Epithelial cell of umbilical artery (primary cell): ENCODE data around the gene GAS2L2. TPM values are rescaled to one million over a fixed set of nuclear protein-coding genes. Genes with fewer than 3 reads are reported as not detected.

Experiments used
- total RNA-seq: library from RNA; depleted of rRNA; stranded (reverse); fragments of >200 nt; gene quantifications from 2 replicates; pipeline ENCODE4 v1.2.3, GENCODE V29; 2014

Gene GAS2L2
- total RNA-seq, result not detected in 2 replicates

DNA sequence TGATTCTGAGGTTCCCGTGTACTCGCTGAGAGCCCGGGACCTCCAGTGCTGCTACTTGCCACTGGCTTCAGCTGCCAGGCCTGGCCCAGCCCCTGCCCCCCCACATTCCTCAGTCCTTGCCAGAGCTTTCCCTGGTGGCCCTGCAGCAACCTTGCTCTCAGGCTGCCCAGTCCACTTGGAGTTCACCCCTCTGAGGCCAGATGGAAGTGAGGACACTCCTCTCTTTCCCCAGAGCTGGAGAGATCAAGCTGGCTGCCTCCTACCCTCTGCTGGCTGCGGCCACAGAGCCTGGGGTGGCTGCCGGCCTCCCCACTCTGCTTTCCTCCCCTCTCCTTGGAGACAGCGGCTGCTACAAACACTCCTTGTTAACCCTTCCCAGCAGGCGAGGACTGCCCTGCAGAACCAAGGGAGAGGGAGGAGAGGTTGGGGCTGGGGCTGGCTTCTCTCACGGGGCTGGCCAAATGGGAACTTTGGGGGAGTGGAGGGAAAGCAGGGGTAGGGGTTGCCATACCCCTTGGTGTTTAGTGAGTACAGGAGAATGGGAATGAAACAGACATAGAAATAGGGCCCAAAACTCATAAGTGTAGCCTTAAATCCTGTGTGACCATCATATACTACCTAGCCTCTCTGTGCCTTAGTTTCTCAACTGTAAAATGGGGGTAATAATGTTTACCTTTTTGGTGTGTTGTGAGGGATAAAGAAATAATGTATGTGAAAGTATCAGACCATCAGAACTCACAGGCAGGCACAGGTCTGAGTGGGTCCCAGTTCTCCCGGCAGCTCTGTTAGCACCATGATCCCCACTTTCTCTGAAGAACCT, at the start of gene GAS2L2:
Gene GAS2L2, minus strand, starts transcription at position 295 of the 820 bp plus-strand sequence. CDS start 389 bp downstream, outside the sequence.

GRCh38 chr17:35795007-35795870, 42.2 kb upstream of the GAS2L2 start, which contains the start of gene MMP28:
Gene MMP28, minus strand, starts transcription at chr17:35795641. Its CDS starts 264 bp downstream, at chr17:35795377.

GRCh38 chr17:35760587-35760986, 7.5 kb upstream of the GAS2L2 start, which contains the start of gene C17orf50:
Gene C17orf50, plus strand, starts transcription at chr17:35760887. Its CDS starts 55 bp downstream, at chr17:35760942.

GRCh38 chr17:35731239-35731916, 21.7 kb downstream of the GAS2L2 start, which contains the start of gene RASL10B:
Gene RASL10B, plus strand, starts transcription at chr17:35731639. Its CDS starts 3,546 bp downstream, at chr17:35735185.

Other genes starting within 250 kb of the GAS2L2 start
- gene SLFN12L, start 215.6 kb downstream of the GAS2L2 start, total RNA-seq, result 0.15 TPM in 1 of 2 replicates, not detected in the other
- gene SLFN14, start 192.4 kb downstream of the GAS2L2 start, total RNA-seq, result not detected in 2 replicates
- 2.3 and 2.6 TPM in 2 replicates for gene PEX12, start 174.7 kb downstream of the GAS2L2 start, total RNA-seq
- 83.5 and 84.5 TPM in 2 replicates for gene AP2B1, start 165.9 kb downstream of the GAS2L2 start, total RNA-seq
- gene RASL10B, start 21.6 kb downstream of the GAS2L2 start, total RNA-seq, result 0.15 and 0.32 TPM in 2 replicates
- not detected in 2 replicates for gene C17orf50, start 7.6 kb upstream of the GAS2L2 start, total RNA-seq
- 4.6 and 10.4 TPM in 2 replicates for gene MMP28, start 42.4 kb upstream of the GAS2L2 start, total RNA-seq
- gene TAF15, start 56.2 kb upstream of the GAS2L2 start, total RNA-seq, result 52.9 and 64.1 TPM in 2 replicates
- gene HEATR9, start 115.7 kb upstream of the GAS2L2 start, total RNA-seq, result not detected in 2 replicates
- 0.15 TPM in 1 of 2 replicates, not detected in the other for gene CCL5, start 127.1 kb upstream of the GAS2L2 start, total RNA-seq
- gene RDM1, start 177.5 kb upstream of the GAS2L2 start, total RNA-seq, result 0.46 TPM in 1 of 2 replicates, not detected in the other
- not detected in 2 replicates for gene LYZL6, start 190.5 kb upstream of the GAS2L2 start, total RNA-seq
- gene CCL16, start 228.3 kb upstream of the GAS2L2 start, total RNA-seq, result 0.32 TPM in 1 of 2 replicates, not detected in the other
- 0.91 and 2.3 TPM in 2 replicates for gene CCL14, start 233.5 kb upstream of the GAS2L2 start, total RNA-seq
- gene CCL15, start 248.3 kb upstream of the GAS2L2 start, total RNA-seq, result not detected in 2 replicates